CD4-positive, alpha-beta T cell (primary cell): ENCODE results near the gene COL6A2. TPM values are rescaled to one million over a fixed set of nuclear protein-coding genes. Genes with fewer than 3 reads are reported as not detected.
A peak's percentile ranks its signal among the peaks of the same experiment; 100 is the strongest.

Source experiments
- ATAC-seq: fragments of 200-7000 bp; cut with Tn5 transposase; one replicate; pipeline ENCODE4 v1.10.0; 2022; ENCODE audit warnings: mild to moderate bottlenecking; ENCODE audit not compliant: poor library complexity
- CTCF ChIA-PET: fragments of 350-600 bp; sonication (Branson Sonifier 250); formaldehyde crosslinking; loops from one replicate; lab custom pipeline; 2021; ENCODE audit warnings: antibody characterized with exemption, inconsistent platforms; lab: Charles Lee
- POLR2A ChIA-PET: fragments of 350-600 bp; sonication (Branson Sonifier 250); formaldehyde crosslinking; loops from one replicate; lab custom pipeline; 2021; ENCODE audit warnings: antibody characterized with exemption, inconsistent platforms; lab: Charles Lee
- DNase-seq, 14 experiments: peaks; one replicate each; pipeline ENCODE4 v3.0.0-alpha.2; 2013 to 2020; ENCODE audit warnings: mixed read lengths in 2 of 14
- H3K27ac ChIP-seq, 2 donors: one replicate each; pipeline versions ENCODE4 v1.5.1 to v1.7.0; 2013; ENCODE audit warnings: low read length in 2 of 2, low read depth in 1 of 2, mild to moderate bottlenecking in 1 of 2
- H3K27me3 ChIP-seq, 2 experiments: 1 replicate in 1 of 2; 2 replicates in 1 of 2; pipeline versions ENCODE4 v1.6.1 to v1.7.0; 2013; ENCODE audit warnings: low read length in 2 of 2, control low read depth in 1 of 2, mild to moderate bottlenecking in 1 of 2, moderate library complexity in 1 of 2; ENCODE audit not compliant: insufficient read depth in 2 of 2, control insufficient read depth in 1 of 2
- H3K36me3 ChIP-seq: one replicate; pipeline ENCODE4 v1.6.1; 2013; ENCODE audit warnings: low read length, control low read depth; ENCODE audit not compliant: insufficient read depth
- H3K4me1 ChIP-seq: one replicate; pipeline ENCODE4 v1.6.1; 2013; ENCODE audit warnings: low read length, control low read depth; ENCODE audit not compliant: insufficient read depth
- H3K4me3 ChIP-seq: one replicate; pipeline ENCODE4 v1.5.1; 2013; ENCODE audit warnings: mild to moderate bottlenecking, low read length, moderate library complexity
- H3K9me3 ChIP-seq, 2 experiments: 1 replicate in 1 of 2; 2 replicates in 1 of 2; pipeline versions ENCODE4 v1.6.1 to v1.7.0; 2013; ENCODE audit warnings: low read length in 2 of 2, mild to moderate bottlenecking in 2 of 2, control low read depth in 1 of 2, moderate library complexity in 1 of 2; ENCODE audit not compliant: control insufficient read depth in 1 of 2, insufficient read depth in 1 of 2
- H3K27ac Mint-ChIP-seq: one replicate; pipeline ENCODE4 v1.8.0; 2020; ENCODE audit warnings: mixed read lengths
- H3K27me3 Mint-ChIP-seq: one replicate; pipeline ENCODE4 v1.8.0; 2021; ENCODE audit warnings: mixed read lengths
- H3K36me3 Mint-ChIP-seq: one replicate; pipeline ENCODE4 v1.8.0; 2021; ENCODE audit warnings: low read depth, mixed read lengths
- H3K4me1 Mint-ChIP-seq: one replicate; pipeline ENCODE4 v1.8.0; 2021; ENCODE audit warnings: low read depth, mixed read lengths
- H3K4me3 Mint-ChIP-seq: one replicate; pipeline ENCODE4 v1.8.0; 2020; ENCODE audit warnings: mild to moderate bottlenecking, mixed read lengths
- H3K9me3 Mint-ChIP-seq: one replicate; pipeline ENCODE4 v1.8.0; 2020; ENCODE audit warnings: mixed read lengths
- intact Hi-C, 2 experiments: fragments of 100-400 bp; cut with DNase I in 1 of 2; cut with micrococcal nuclease in 1 of 2; formaldehyde crosslinking; loops; one replicate each; pipeline versions ENCODE4 v1.15.1 to v1.9.0; 2023 to 2025; cut with DNase I, micrococcal nuclease
- total RNA-seq, 174 experiments: library from RNA in 2 of 174; stranded (reverse) in 2 of 174; gene quantifications; one replicate each; pipeline ENCODE4 v1.2.3 and lab custom pipeline; 2021 to 2026
- TF ChIP-seq, protein P1 (sequence below): fragments of 200-600 bp; IDR thresholded peaks from one replicate; pipeline ENCODE4 v1.8.0; 2022; ENCODE audit warnings: antibody characterized with exemption, mild to moderate bottlenecking

COL6A2 gene
- total RNA-seq, 2 experiments from 2014 or later = 24.1 to 26.4 TPM

DNA sequence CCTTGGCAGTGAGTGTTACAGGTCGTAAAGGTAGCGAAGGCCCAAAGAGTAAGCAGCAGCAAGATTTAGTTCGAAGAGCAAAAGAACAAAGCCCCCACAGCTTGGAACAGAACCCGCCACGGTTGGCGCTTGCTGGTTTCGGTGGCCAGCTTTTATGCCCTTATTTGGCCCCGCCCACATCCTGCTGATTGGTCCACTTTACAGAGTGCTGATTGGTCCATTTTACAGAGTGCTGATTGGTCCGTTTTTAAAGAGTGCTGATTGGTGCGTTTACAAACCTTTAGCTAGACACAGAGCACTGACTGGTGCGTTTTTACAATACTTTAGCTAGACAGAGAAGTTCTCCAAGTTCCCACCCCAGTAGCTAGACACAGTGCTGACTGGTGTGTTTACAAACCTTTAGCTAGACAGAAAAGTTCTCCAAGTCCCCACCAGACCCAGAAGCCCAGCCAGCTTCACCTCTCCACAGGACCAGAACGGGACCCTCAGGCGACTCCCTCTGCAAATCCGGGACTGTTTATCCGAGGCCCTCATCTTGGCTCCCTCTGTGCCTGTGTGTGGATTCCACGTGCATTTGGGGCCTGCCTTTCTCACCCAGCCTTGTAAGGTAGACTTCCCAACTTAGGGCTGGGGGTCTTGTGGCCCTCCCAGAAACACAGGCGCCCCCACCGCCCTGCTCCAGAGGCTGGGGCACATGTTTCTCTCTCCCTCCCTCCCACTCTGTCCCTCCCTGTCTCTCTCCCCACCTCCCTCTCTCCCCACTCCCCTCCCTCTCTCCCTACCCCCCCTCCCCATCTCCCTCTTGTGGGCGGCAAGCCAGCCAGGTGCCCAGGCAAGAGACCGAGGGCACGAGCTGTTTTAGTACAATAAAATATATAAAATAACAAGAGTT lies 44.9 kb downstream of the COL6A2 start:
- Mint-ChIP-seq H3K27ac (no peak overlapping the region), H3K4me1 (peaks cover 8% of the 10 kb centered on the region), H3K4me3 (no peak overlapping the region), H3K36me3 (no peaks in the 10 kb centered on the region), H3K27me3 (no peaks in the 10 kb centered on the region), H3K9me3 (no peaks in the 10 kb centered on the region)
- H3K27me3 ChIP-seq = no peaks in the 10 kb centered on the region
- peaks cover 12% of the 10 kb centered on the region for H3K4me1 ChIP-seq
- intact Hi-C loops = loop anchor here in 1 of 2 experiments (5.0 to 10.0 kb wide), 3 partner anchors 84 to 171 kb away; partner anchors contain the start of genes LSS, MCM3AP and YBEY
- ChIA-PET CTCF (interaction anchor here (0.5 to 2.4 kb wide), 8 partner anchors 10 to 182 kb away, joined by 3 to 10 read pairs (median 3); partner anchors contain the start of genes C21orf58, LSS, MCM3AP and YBEY), POLR2A (interaction anchor here (0.6 to 1.3 kb wide), 2 partner anchors 143 to 183 kb away, joined by 4 to 5 read pairs; partner anchors contain the start of genes MCM3AP and YBEY)
- H3K36me3 ChIP-seq = no peaks in the 10 kb centered on the region
- DNase-seq (peak in 4 of 14 experiments; percentile 10 to 46 (median 20)), ATAC-seq (no peak)
- TF ChIP-seq, protein P1, sequence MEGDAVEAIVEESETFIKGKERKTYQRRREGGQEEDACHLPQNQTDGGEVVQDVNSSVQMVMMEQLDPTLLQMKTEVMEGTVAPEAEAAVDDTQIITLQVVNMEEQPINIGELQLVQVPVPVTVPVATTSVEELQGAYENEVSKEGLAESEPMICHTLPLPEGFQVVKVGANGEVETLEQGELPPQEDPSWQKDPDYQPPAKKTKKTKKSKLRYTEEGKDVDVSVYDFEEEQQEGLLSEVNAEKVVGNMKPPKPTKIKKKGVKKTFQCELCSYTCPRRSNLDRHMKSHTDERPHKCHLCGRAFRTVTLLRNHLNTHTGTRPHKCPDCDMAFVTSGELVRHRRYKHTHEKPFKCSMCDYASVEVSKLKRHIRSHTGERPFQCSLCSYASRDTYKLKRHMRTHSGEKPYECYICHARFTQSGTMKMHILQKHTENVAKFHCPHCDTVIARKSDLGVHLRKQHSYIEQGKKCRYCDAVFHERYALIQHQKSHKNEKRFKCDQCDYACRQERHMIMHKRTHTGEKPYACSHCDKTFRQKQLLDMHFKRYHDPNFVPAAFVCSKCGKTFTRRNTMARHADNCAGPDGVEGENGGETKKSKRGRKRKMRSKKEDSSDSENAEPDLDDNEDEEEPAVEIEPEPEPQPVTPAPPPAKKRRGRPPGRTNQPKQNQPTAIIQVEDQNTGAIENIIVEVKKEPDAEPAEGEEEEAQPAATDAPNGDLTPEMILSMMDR = no peak
- H3K9me3 ChIP-seq = peaks cover 0 to 5% of the 10 kb centered on the region in 2 experiments
- H3K27ac ChIP-seq = no peak overlapping the region
- H3K4me3 ChIP-seq = no peak overlapping the region

DNA sequence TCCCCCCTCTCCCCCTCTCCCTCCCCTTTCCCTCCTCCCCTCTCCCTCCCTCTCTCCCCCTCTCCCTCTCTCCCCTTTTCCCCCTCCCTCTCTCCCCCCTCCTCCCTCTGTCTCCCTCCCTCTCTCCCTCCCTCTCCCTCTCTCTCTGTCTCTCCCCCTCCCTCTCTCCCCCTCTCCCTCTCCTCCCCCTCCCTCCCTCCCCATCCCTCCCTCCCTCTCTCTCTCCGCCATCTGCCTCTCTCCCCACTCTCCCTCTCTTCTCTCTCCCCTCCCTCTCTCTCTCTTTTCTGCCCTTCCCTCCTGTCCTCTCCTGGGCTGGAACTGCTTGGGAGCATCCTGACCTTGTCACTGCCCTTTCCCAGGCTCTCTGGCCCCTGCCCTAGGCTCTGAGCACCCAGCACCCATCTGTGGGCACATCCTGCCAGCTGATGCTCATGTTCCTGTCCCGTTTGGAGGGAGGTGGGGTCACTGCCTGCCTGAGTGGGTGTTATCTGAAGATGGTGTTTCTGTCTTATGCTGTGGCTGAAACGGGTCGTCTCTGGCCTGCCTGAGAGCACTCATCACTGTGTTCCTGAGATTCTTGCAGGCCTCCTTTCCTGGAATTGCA lies 46.7 kb downstream of the COL6A2 start:
- TF ChIP-seq, protein P1 = no peak
- no peak overlapping the region for H3K27ac Mint-ChIP-seq
- intact Hi-C loops = loop anchor here (5.0 to 10.0 kb wide), 4 partner anchors 83 to 178 kb away; partner anchors contain the start of genes C21orf58 (in 1 of the 2), LSS (in 1 of the 2), MCM3AP (in 1 of the 2) and PCNT (in 1 of the 2)
- H3K36me3 ChIP-seq = no peaks in the 10 kb centered on the region
- DNase-seq (no peak), ATAC-seq (no peak)
- H3K4me3 Mint-ChIP-seq = no peak overlapping the region
- H3K9me3 Mint-ChIP-seq = no peaks in the 10 kb centered on the region
- H3K4me1 ChIP-seq = peaks cover 12% of the 10 kb centered on the region
- H3K27me3 ChIP-seq = no peaks in the 10 kb centered on the region
- H3K27ac ChIP-seq = no peak overlapping the region
- H3K36me3 Mint-ChIP-seq = no peaks in the 10 kb centered on the region
- H3K4me1 Mint-ChIP-seq = peaks cover 8% of the 10 kb centered on the region
- H3K27me3 Mint-ChIP-seq = no peaks in the 10 kb centered on the region
- CTCF ChIA-PET = interaction anchor here (1.8 to 2.4 kb wide), 2 partner anchors 8 to 86 kb away, joined by 9 to 10 read pairs; partner anchors contain the start of gene LSS
- POLR2A ChIA-PET = no interaction called here
- H3K9me3 ChIP-seq = peaks cover 0 to 5% of the 10 kb centered on the region in 2 experiments
- H3K4me3 ChIP-seq = no peak overlapping the region

DNA sequence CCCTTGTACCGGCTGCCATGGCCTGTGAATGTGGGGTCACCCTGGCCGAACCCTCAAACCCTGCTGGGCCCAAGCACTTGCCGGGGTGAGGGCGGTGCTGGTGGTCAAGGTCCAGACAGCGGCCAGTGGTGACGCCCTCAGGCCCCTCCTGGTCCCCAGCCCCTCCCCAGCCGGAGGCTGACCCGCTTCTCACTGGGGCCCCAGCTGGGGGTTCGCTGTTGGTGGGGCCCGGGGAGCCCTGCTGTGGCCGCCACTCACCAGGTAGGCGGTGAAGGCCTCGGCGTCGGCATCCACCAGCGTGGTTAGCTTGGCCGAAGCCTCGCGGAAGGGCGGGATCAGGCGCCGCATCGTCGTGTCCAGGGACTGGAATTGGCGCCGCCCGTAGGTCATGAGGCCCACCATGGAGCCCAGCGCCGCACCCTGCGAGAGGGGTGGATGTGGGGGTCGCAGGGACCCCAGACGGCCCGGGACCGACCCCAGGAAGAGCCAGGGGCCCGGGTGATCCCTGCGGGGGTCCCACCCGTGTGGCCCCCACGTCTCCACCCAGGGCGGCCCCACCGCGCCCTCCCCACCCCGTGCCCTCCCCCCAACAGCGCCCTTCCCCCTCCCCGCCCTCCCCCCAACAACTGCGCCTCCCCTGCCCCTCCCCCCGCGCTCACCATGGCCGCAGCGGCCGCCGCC lies 47.4 kb downstream of the COL6A2 start:
- Mint-ChIP-seq H3K27me3 (no peaks in the 10 kb centered on the region), H3K27ac (no peak overlapping the region), H3K4me3 (no peak overlapping the region), H3K9me3 (no peaks in the 10 kb centered on the region), H3K36me3 (no peaks in the 10 kb centered on the region), H3K4me1 (peaks cover 8% of the 10 kb centered on the region)
- ATAC-seq (no peak), DNase-seq (no peak)
- Histone ChIP-seq H3K27ac (no peak overlapping the region), H3K36me3 (no peaks in the 10 kb centered on the region), H3K4me1 (peaks cover 12% of the 10 kb centered on the region), H3K27me3 (no peaks in the 10 kb centered on the region), H3K4me3 (no peak overlapping the region), H3K9me3 (peaks cover 0 to 5% of the 10 kb centered on the region in 2 experiments)
- ChIA-PET CTCF (no interaction called here), POLR2A (no interaction called here)
- intact Hi-C loops = loop anchor here (5.0 to 10.0 kb wide), 2 partner anchors 140 to 177 kb away; partner anchors contain the start of genes C21orf58 (in 1 of the 2), MCM3AP (in 1 of the 2), PCNT (in 1 of the 2) and YBEY (in 1 of the 2)
- TF ChIP-seq, protein P1 = no peak
